HG02678 (cell line): Measurements from ENCODE around the gene KRTAP10-5.
"Not testable (repeated sequence)": the region's sequence is repeated elsewhere in the genome, so short reads cannot be mapped to it uniquely, and the experiment has no call there.

Source experiments
- ATAC-seq: cut with Tn5 transposase; IDR thresholded peaks from one replicate; pipeline ENCODE4 v1.9.1; 2021; ENCODE audit warnings: mild to moderate bottlenecking, moderate library complexity; ENCODE audit not compliant: unreplicated experiment

The KRTAP10-5 gene

GRCh38 chr21:44611551-44611950 lies 31.1 kb upstream of the KRTAP10-5 start:
- ATAC-seq: no peak

- ATAC-seq: not testable (repeated sequence)
Measured at GRCh38 chr21:44610157-44610843, 29.9 kb upstream of the KRTAP10-5 start.

GRCh38 chr21:44609193-44609592 lies 28.8 kb upstream of the KRTAP10-5 start:
- no peak for ATAC-seq

GRCh38 chr21:44606495-44606894 lies 26.1 kb upstream of the KRTAP10-5 start:
- ATAC-seq: no peak

- no peak for ATAC-seq
Measured at GRCh38 chr21:44603911-44604310, 23.5 kb upstream of the KRTAP10-5 start.

GRCh38 chr21:44603109-44603875 lies 22.9 kb upstream of the KRTAP10-5 start:
- ATAC-seq: no peak

- no peak for ATAC-seq
Measured at GRCh38 chr21:44602463-44602850, 22.1 kb upstream of the KRTAP10-5 start.

GRCh38 chr21:44601596-44602462 lies 21.4 kb upstream of the KRTAP10-5 start:
- ATAC-seq: no peak

- not testable (repeated sequence) for ATAC-seq
Measured at GRCh38 chr21:44601091-44601490, 20.7 kb upstream of the KRTAP10-5 start.

GRCh38 chr21:44600118-44600978 lies 19.9 kb upstream of the KRTAP10-5 start, which contains the start of gene KRTAP10-7:
Gene KRTAP10-7, plus strand, starts transcription at chr21:44600597. Its CDS starts 25 bp downstream, at chr21:44600622.
- ATAC-seq: not testable (repeated sequence)

- ATAC-seq: no peak
Measured at GRCh38 chr21:44599264-44600029, 19.0 kb upstream of the KRTAP10-5 start.

- ATAC-seq: no peak
Measured at GRCh38 chr21:44598061-44598460, 17.7 kb upstream of the KRTAP10-5 start.

- ATAC-seq: no peak
Measured at GRCh38 chr21:44596068-44596725, 15.8 kb upstream of the KRTAP10-5 start.

- ATAC-seq: no peak
Measured at GRCh38 chr21:44595524-44595923, 15.1 kb upstream of the KRTAP10-5 start.

GRCh38 chr21:44594406-44594916 lies 14.1 kb upstream of the KRTAP10-5 start:
- ATAC-seq: no peak

- no peak for ATAC-seq
Measured at GRCh38 chr21:44593598-44594405, 13.4 kb upstream of the KRTAP10-5 start.

GRCh38 chr21:44592446-44593311 lies 12.3 kb upstream of the KRTAP10-5 start, which contains the start of gene KRTAP10-6:
Gene KRTAP10-6, minus strand, starts transcription at chr21:44592505. Its CDS starts 21 bp downstream, at chr21:44592484.
- no peak for ATAC-seq
